Osteoblast (primary cell): ENCODE results near the gene NOX4. TPM values are rescaled to one million over a fixed set of nuclear protein-coding genes. Genes with fewer than 3 reads are reported as not detected.

Source experiments
- DNase-seq: peaks from one replicate; pipeline ENCODE4 v3.0.0; 2011; ENCODE audit warnings: low spot score, mixed read lengths; ENCODE audit not compliant: insufficient read length; ENCODE audit errors: missing footprints
- H2AFZ ChIP-seq: 2 replicates; pipeline ENCODE4 v1.6.0; 2011; ENCODE audit warnings: mild to moderate bottlenecking, low read length
- H3K27ac ChIP-seq: 2 replicates; pipeline ENCODE4 v1.5.1; 2011; ENCODE audit warnings: mild to moderate bottlenecking, low read depth, low read length, moderate library complexity
- H3K27me3 ChIP-seq: 2 replicates; pipeline ENCODE4 v1.6.0; 2012; ENCODE audit warnings: mild to moderate bottlenecking, control low read depth, inconsistent platforms, low read length, moderate library complexity; ENCODE audit not compliant: insufficient read depth
- H3K36me3 ChIP-seq: 2 replicates; pipeline ENCODE4 v1.5.1; 2011; ENCODE audit warnings: mild to moderate bottlenecking, low read length, control low read depth, moderate library complexity; ENCODE audit not compliant: insufficient read depth
- H3K4me1 ChIP-seq: 2 replicates; pipeline ENCODE4 v1.5.1; 2011; ENCODE audit warnings: mild to moderate bottlenecking, low read length, control low read depth, moderate library complexity; ENCODE audit not compliant: insufficient read depth
- H3K4me2 ChIP-seq: 2 replicates; pipeline ENCODE4 v1.6.0; 2011; ENCODE audit warnings: mild to moderate bottlenecking, low read length; ENCODE audit not compliant: insufficient read depth
- H3K4me3 ChIP-seq: fragments of 200-600 bp; sonication (generic); 3 replicates; pipeline ENCODE4 v1.5.1; 2012; ENCODE audit warnings: mild to moderate bottlenecking, low read length, inconsistent platforms; ENCODE audit not compliant: insufficient read depth
- H3K79me2 ChIP-seq: 2 replicates; pipeline ENCODE4 v1.6.0; 2012; ENCODE audit warnings: mild to moderate bottlenecking, low read length, control low read depth, inconsistent platforms; ENCODE audit not compliant: insufficient read depth
- H3K9me3 ChIP-seq: 2 replicates; pipeline ENCODE4 v1.5.1; 2011; ENCODE audit warnings: low read depth, low read length, control low read depth
- H4K20me1 ChIP-seq: 2 replicates; pipeline ENCODE4 v1.6.0; 2012; ENCODE audit warnings: mild to moderate bottlenecking, low read length, control low read depth; ENCODE audit not compliant: insufficient read depth
- CTCF ChIP-seq: IDR thresholded peaks from 2 replicates; pipeline ENCODE4 v1.5.1; 2011; ENCODE audit warnings: mild to moderate bottlenecking, low read depth, low read length, moderate library complexity; ENCODE audit errors: extremely low read depth
- total RNA-seq: library from RNA; depleted of rRNA; stranded (reverse); fragments of >200 nt; gene quantifications from 2 replicates; pipeline ENCODE4 v1.2.3, GENCODE V29; 2012

NOX4 gene
- total RNA-seq, 1 donor = 1.8 TPM

GRCh38 chr11:89535221-89535620, 44.0 kb upstream of the NOX4 start:
- no peaks in the 10 kb centered on the region for H3K36me3 ChIP-seq
- H3K27ac ChIP-seq = no peak overlapping the region
- no peaks in the 10 kb centered on the region for H3K79me2 ChIP-seq
- no peak overlapping the region for H2AFZ ChIP-seq
- no peak for DNase-seq
- H3K4me2 ChIP-seq = no peak overlapping the region
- H3K27me3 ChIP-seq = no peaks in the 10 kb centered on the region
- no peaks in the 10 kb centered on the region for H3K9me3 ChIP-seq
- H4K20me1 ChIP-seq = no peaks in the 10 kb centered on the region
- no peak overlapping the region for H3K4me3 ChIP-seq
- no peak for TF ChIP-seq CTCF
- no peaks in the 10 kb centered on the region for H3K4me1 ChIP-seq

GRCh38 chr11:89529626-89530380, 38.6 kb upstream of the NOX4 start:
- Histone ChIP-seq H3K27ac (no peak overlapping the region), H3K79me2 (no peaks in the 10 kb centered on the region), H3K4me3 (no peak overlapping the region), H3K36me3 (no peaks in the 10 kb centered on the region), H3K9me3 (no peaks in the 10 kb centered on the region), H3K4me2 (no peak overlapping the region), H3K27me3 (no peaks in the 10 kb centered on the region), H4K20me1 (no peaks in the 10 kb centered on the region), H3K4me1 (no peaks in the 10 kb centered on the region), H2AFZ (no peak overlapping the region)
- no peak for TF ChIP-seq CTCF
- DNase-seq = no peak

- H2AFZ ChIP-seq = no peak overlapping the region
- no peak overlapping the region for H3K4me2 ChIP-seq
- no peaks in the 10 kb centered on the region for H3K79me2 ChIP-seq
- H3K4me1 ChIP-seq = no peaks in the 10 kb centered on the region
- no peaks in the 10 kb centered on the region for H3K9me3 ChIP-seq
- H3K27me3 ChIP-seq = no peaks in the 10 kb centered on the region
- DNase-seq = no peak
- H3K4me3 ChIP-seq = no peak overlapping the region
- no peak for TF ChIP-seq CTCF
- H3K36me3 ChIP-seq = no peaks in the 10 kb centered on the region
- H4K20me1 ChIP-seq = no peaks in the 10 kb centered on the region
- H3K27ac ChIP-seq = no peak overlapping the region
These were observed 30.6 kb upstream of the NOX4 start for GRCh38 chr11:89521792-89522191.

GRCh38 chr11:89521294-89521693, 30.1 kb upstream of the NOX4 start:
- TF ChIP-seq CTCF = no peak
- Histone ChIP-seq H3K27me3 (no peaks in the 10 kb centered on the region), H4K20me1 (no peaks in the 10 kb centered on the region), H3K4me2 (no peak overlapping the region), H2AFZ (no peak overlapping the region), H3K36me3 (no peaks in the 10 kb centered on the region), H3K79me2 (no peaks in the 10 kb centered on the region), H3K4me3 (no peak overlapping the region), H3K9me3 (no peaks in the 10 kb centered on the region), H3K27ac (no peak overlapping the region), H3K4me1 (no peaks in the 10 kb centered on the region)
- no peak for DNase-seq
